ENCODE results near the gene GGT6. TPM values are rescaled to one million over a fixed set of nuclear protein-coding genes. Genes with fewer than 3 reads are reported as not detected.

The GGT6 gene
- total RNA-seq, 1 experiment from 2014 or later, result not detected

Other genes starting within 250 kb of the GGT6 start
- 37.6 and 42.1 TPM in 2 replicates for gene UBE2G1, start 193.9 kb downstream of the GGT6 start, total RNA-seq (2014; rRNA removed; shearing (Covaris generic))
- gene SPNS3, start 126.6 kb downstream of the GGT6 start, total RNA-seq (2014; rRNA removed; shearing (Covaris generic)), result not detected in 2 replicates
- not detected in 2 replicates for gene SPNS2, start 61.7 kb downstream of the GGT6 start, total RNA-seq (2014; rRNA removed; shearing (Covaris generic))
- 25.3 and 28.1 TPM in 2 replicates for gene MYBBP1A, start 5.2 kb downstream of the GGT6 start, total RNA-seq (2014; rRNA removed; shearing (Covaris generic))
- gene SMTNL2, start 24.0 kb upstream of the GGT6 start, total RNA-seq (2014; rRNA removed; shearing (Covaris generic)), result not detected in 2 replicates
- not detected in 2 replicates for gene ALOX15, start 81.1 kb upstream of the GGT6 start, total RNA-seq (2014; rRNA removed; shearing (Covaris generic))
- 8.8 and 23.7 TPM in 2 replicates for gene PELP1, start 143.6 kb upstream of the GGT6 start, total RNA-seq (2014; rRNA removed; shearing (Covaris generic))
- 10.6 and 14.3 TPM in 2 replicates for gene ARRB2, start 150.1 kb upstream of the GGT6 start, total RNA-seq (2014; rRNA removed; shearing (Covaris generic))
- 25.4 and 26.4 TPM in 2 replicates for gene MED11, start 170.9 kb upstream of the GGT6 start, total RNA-seq (2014; rRNA removed; shearing (Covaris generic))
- not detected in 2 replicates for gene ZMYND15, start 179.3 kb upstream of the GGT6 start, total RNA-seq (2014; rRNA removed; shearing (Covaris generic))
- gene CXCL16, start 179.4 kb upstream of the GGT6 start, total RNA-seq (2014; rRNA removed; shearing (Covaris generic)), result 0.12 and 0.29 TPM in 2 replicates
- gene TM4SF5, start 211.3 kb upstream of the GGT6 start, total RNA-seq (2014; rRNA removed; shearing (Covaris generic)), result not detected in 2 replicates
- gene VMO1, start 225.8 kb upstream of the GGT6 start, total RNA-seq (2014; rRNA removed; shearing (Covaris generic)), result 0.96 and 1.3 TPM in 2 replicates
- not detected in 2 replicates for gene GLTPD2, start 228.4 kb upstream of the GGT6 start, total RNA-seq (2014; rRNA removed; shearing (Covaris generic))
- 319 and 393 TPM in 2 replicates for gene PSMB6, start 235.6 kb upstream of the GGT6 start, total RNA-seq (2014; rRNA removed; shearing (Covaris generic))
- 7.0 and 12.1 TPM in 2 replicates for gene PLD2, start 246.6 kb upstream of the GGT6 start, total RNA-seq (2014; rRNA removed; shearing (Covaris generic))